ENCODE data around the gene ROBO1. TPM values are rescaled to one million over a fixed set of nuclear protein-coding genes. Genes with fewer than 3 reads are reported as not detected.

Gene ROBO1
- total RNA-seq, 4 donors from 2014 or later: 25.0 to 42.6 (median 35.7) TPM

- no peak overlapping the region for H3K4me3 ChIP-seq
- no peak for DNase-seq
- peaks cover 0 to 7% (median 4%) of the 10 kb centered on the region in 3 donors for H3K4me1 ChIP-seq
- no peaks in the 10 kb centered on the region for H3K36me3 ChIP-seq
- intact Hi-C loops (cut with DNase I): no loop called here
- TF ChIP-seq CTCF (IDR thresholded peaks at IDR 0.05) (no peak), POLR2A (IDR thresholded peaks at IDR 0.05) (no peak)
- no peak overlapping the region for H3K27ac ChIP-seq
- H3K27me3 ChIP-seq: no peaks in the 10 kb centered on the region
- whole genome bisulfite sequencing, 2 donors: 91 to 93% methylated on average over 1 of the region's 1 CpG
- H3K9me3 ChIP-seq: no peaks in the 10 kb centered on the region
Measured at GRCh38 chr3:79160421-79160820, 607.4 kb downstream of the ROBO1 start.

GRCh38 chr3:79159736-79160135 is 608.1 kb downstream of the ROBO1 start:
- intact Hi-C loops (cut with DNase I): no loop called here
- H3K9me3 ChIP-seq: no peaks in the 10 kb centered on the region
- no peak overlapping the region for H3K4me3 ChIP-seq
- no peak for TF ChIP-seq CTCF (IDR thresholded peaks at IDR 0.05)
- TF ChIP-seq POLR2A (IDR thresholded peaks at IDR 0.05): no peak
- H3K27ac ChIP-seq: no peak overlapping the region
- H3K36me3 ChIP-seq: no peaks in the 10 kb centered on the region
- no peaks in the 10 kb centered on the region for H3K27me3 ChIP-seq
- H3K4me1 ChIP-seq: peaks cover 0 to 13% (median 4%) of the 10 kb centered on the region in 3 donors
- DNase-seq: no peak
- 85 to 88% methylated on average over 2 of the region's 2 CpGs for WGBS, 2 donors

GRCh38 chr3:79157191-79157590 is 610.6 kb downstream of the ROBO1 start:
- intact Hi-C loops (cut with DNase I): no loop called here
- Histone ChIP-seq H3K27me3 (no peaks in the 10 kb centered on the region), H3K4me3 (no peak overlapping the region), H3K9me3 (no peaks in the 10 kb centered on the region), H3K36me3 (no peaks in the 10 kb centered on the region), H3K27ac (no peak overlapping the region), H3K4me1 (peaks cover 0 to 20% (median 4%) of the 10 kb centered on the region in 3 donors)
- no peak for DNase-seq
- TF ChIP-seq POLR2A (IDR thresholded peaks at IDR 0.05) (no peak), CTCF (IDR thresholded peaks at IDR 0.05) (no peak)

- intact Hi-C loops (cut with DNase I): no loop called here
- 31 to 35% methylated on average over 2 of the region's 2 CpGs for WGBS, 2 donors
- no peaks in the 10 kb centered on the region for H3K36me3 ChIP-seq
- no peaks in the 10 kb centered on the region for H3K27me3 ChIP-seq
- H3K4me1 ChIP-seq: peaks cover 0 to 20% (median 4%) of the 10 kb centered on the region in 3 donors
- no peak overlapping the region for H3K27ac ChIP-seq
- no peaks in the 10 kb centered on the region for H3K9me3 ChIP-seq
- TF ChIP-seq CTCF (IDR thresholded peaks at IDR 0.05): no peak
- no peak for TF ChIP-seq POLR2A (IDR thresholded peaks at IDR 0.05)
- no peak for DNase-seq
- H3K4me3 ChIP-seq: no peak overlapping the region
Measured at GRCh38 chr3:79154865-79155264, 612.9 kb downstream of the ROBO1 start.

- WGBS, 2 donors: 62% methylated on average over 2 of the region's 2 CpGs
- no peak overlapping the region for H3K4me3 ChIP-seq
- H3K27ac ChIP-seq: no peak overlapping the region
- H3K27me3 ChIP-seq: no peaks in the 10 kb centered on the region
- intact Hi-C loops (cut with DNase I): no loop called here
- no peaks in the 10 kb centered on the region for H3K9me3 ChIP-seq
- no peaks in the 10 kb centered on the region for H3K36me3 ChIP-seq
- no peak for DNase-seq
- peaks cover 0 to 13% (median 0%) of the 10 kb centered on the region in 3 donors for H3K4me1 ChIP-seq
- no peak for TF ChIP-seq CTCF (IDR thresholded peaks at IDR 0.05)
- no peak for TF ChIP-seq POLR2A (IDR thresholded peaks at IDR 0.05)
Measured at GRCh38 chr3:79148786-79149185, 619.0 kb downstream of the ROBO1 start.
